NCI-H2196 treated with DMSO at 0.1 percent for 48 hours (cell line): ENCODE measurements around the gene OSTC.

ENCODE experiments used
- DNase-seq: peaks from one replicate; lab custom pipeline; 2025; ENCODE audit not compliant: unreplicated experiment; lab: John Stamatoyannopoulos, UW

The OSTC gene

GRCh38 chr4:108650212-108651013 is at the start of gene OSTC:
Gene OSTC, plus strand, starts transcription at chr4:108650599. Its CDS starts 57 bp downstream, at chr4:108650656.
- peak; percentile 75 for DNase-seq

GRCh38 chr4:108601106-108601505 is 49.3 kb upstream of the OSTC start:
- DNase-seq: no peak

GRCh38 chr4:108601532-108601931 is 48.9 kb upstream of the OSTC start:
- no peak for DNase-seq

DNA sequence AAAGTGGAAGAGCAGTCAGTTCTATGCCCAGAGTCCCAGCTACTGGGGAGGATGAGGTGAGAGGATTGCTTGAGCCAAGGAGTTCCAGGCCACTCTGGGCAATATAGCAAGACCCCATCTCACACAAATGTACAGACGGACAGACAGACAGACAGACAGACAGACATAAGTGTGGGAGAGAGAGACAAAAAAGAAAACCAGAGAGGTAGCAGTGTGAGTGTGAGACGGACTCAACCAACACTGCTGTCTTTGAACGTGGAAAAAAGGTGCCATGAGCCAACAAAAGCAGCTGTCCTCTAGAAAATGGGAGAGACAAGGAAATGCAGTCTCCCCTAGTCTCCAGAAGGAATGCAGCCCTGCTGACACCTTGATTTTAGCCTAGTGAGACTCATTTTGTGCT is 48.2 kb upstream of the OSTC start:
- no peak for DNase-seq

DNA sequence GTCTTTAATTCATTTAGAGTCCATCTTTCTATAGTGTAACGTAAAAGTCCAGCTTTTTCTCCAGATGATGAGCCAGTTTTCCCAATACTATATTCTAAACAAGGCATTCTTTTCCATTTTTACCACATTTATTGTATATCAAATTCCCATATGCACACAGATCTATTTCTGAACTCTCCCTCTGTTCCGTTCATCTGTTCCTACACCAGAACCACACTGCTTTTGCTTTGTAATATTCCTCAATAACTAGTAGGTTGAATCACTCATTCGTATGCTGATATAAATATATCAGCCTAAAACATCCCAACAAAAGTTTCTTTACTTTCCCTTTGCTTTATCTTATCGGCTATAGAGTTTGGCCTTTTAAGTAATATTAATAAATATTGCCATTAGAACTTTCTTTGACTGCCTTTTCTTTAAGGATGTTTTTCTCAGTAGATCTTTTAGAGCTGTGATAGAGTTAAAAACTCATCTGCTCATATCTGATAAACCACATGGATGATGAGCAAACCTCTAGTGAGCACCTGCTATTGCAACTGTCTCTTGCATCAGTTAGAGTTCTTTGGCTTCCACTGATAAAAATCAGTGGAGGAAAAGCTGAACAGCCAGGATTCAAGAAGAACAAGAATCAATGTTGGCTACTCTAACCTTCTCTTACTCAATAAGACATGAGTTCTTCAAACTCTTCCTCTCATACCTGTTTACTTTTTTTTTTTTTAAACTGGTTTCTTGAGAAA is 43.2 kb upstream of the OSTC start:
- DNase-seq: no peak

DNA sequence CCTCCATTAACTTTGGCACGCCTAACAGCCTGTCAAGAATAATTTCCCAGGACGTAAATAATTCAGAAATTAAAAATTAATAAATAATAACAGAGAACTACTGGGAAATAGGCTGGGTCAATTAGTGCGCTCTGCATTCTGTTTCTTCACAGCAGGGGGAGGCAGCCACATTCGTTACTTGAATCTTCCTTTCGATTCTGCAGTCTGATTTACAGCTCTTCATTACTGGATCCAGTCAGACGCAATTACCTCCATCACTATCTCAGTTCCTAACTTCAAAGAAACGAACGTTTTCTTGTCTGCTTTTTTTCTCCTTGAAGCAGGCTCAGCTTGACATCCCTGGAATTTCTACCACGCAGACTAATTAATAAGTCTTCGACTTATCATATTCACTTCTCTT is 39.0 kb upstream of the OSTC start:
- DNase-seq: no peak

- DNase-seq: no peak
Observed at GRCh38 chr4:108612365-108612764, 38.0 kb upstream of the OSTC start.

- no peak for DNase-seq
Observed at GRCh38 chr4:108619372-108620100, 30.9 kb upstream of the OSTC start.

DNA sequence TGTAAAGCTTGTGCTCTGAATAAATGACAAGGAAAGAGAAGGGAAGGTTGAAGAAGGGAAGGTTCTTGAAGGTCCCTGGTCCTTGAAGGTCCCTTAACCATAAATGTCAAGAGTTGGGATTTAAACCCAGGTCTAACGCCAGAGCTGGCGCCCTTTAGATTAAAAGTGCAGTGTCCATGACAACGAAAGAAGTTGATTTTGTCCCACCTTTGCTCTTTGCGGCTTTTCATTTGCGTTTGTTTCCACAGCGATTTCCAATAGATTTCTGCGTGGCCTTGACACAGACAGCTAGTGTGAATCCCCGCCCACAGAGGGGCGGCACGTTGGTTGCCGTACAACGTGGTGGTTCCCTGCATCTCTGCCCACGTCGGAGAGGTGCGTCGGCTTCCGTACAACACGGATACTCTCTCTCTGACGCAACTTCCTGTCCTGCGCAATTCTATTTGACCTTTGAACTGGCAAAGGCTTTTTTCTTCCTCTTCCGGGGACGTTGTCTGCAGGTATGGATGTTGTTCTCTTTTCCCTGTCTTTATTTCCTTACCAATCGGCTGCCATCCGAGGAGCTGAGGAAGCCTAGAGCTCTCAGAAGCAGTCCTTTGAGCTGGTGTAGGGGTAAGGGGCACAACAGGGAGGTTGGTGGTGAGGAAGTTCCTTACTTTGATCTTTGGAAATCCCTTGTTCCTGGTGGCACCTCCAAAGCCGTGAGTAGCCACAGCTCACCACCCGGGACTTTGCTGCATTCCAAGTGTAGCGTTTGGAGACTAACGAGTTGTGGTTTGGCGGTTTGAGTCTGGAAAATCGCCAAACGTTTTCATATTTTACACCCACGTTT is 30.1 kb upstream of the OSTC start, which contains the start of gene RPL34:
RPL34 (plus strand) TSS at position 476 of the 832 bp plus-strand sequence. CDS start 1,384 bp downstream, outside the sequence.
- peak; percentile 71 for DNase-seq

DNA sequence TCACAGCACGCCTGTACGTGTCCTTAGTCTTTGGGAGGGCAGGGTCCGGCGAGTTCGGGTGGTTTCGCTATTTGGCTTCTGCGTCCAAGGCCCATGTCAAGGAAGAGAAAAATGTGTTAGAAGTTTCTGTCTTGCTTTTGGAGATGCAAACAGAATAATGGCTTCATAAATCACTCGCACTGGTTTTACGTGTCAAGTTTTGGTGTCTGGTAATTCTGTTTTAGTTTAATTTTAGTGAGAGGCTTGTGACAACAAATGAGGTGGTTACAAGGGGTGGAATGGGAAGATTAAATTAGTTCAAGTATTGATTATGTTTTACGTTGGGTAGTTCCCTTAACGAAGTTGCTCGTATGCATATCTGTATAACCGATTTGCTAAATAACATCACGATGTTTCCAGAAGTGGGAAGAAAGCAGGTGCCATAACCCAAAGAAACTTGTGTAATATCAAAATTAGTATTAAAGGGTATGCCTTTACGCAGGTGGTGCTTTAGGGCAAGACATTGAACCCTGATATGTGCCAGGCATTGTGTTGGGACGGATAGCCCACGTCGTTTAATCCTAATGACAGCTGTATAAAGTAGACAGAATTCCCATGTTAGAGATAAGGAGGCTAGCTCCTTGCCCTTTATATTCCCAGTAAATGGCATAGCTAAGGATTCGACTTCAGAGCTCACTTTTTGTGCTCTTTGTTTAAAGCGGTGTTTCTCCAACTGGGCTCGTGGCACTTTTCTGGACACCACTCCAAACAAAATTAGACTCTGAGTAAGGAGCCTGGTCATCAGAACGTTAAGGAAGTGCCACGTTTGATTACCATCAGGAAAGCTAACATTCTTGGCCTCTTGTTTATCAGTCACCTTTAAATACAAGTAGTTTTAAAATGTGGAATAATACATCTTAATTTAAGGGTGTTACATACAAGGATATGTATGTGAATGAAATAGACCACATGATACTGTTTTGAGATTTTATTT is 29.2 kb upstream of the OSTC start:
- no peak for DNase-seq

DNA sequence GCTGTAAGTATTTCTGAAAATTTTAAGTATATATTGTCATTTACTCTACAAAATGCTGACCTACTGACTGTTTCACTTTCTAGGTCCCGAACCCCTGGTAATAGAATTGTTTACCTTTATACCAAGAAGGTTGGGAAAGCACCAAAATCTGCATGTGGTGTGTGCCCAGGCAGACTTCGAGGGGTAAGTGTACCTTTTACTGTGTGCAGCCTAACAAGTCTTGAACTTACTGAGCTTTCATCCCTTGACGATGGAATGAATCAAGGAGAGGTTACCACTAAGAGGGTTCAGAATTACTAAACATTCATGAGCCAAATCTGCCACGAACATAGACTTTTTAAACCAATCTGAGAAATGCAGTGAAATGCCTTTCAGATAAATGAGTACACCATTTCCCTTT is 28.4 kb upstream of the OSTC start:
- no peak for DNase-seq

GRCh38 chr4:108622828-108623227 is 27.6 kb upstream of the OSTC start:
- DNase-seq: no peak

- DNase-seq: no peak
Observed at GRCh38 chr4:108624263-108625056, 25.9 kb upstream of the OSTC start.

- DNase-seq: no peak
Observed at GRCh38 chr4:108626056-108626455, 24.3 kb upstream of the OSTC start.

DNA sequence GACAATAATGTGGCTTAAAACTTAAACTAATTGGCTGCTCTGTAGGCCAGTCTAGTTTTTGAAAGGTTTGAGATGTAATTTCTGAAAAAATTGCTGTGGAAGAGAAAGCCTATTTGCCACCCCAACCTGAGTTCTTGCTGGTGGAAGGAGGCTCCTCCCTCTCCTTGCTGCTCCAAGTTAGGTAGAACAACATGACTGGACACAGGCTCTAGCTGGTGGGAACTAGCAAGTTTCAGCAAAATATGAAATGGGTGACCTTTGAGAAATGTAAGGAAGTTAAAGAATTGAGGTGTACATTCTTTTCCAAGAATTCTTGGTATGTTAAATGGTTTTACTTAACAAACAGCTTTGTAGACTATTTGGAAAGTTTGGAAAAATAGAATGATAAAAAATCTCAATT is 22.0 kb upstream of the OSTC start:
- DNase-seq: no peak

DNA sequence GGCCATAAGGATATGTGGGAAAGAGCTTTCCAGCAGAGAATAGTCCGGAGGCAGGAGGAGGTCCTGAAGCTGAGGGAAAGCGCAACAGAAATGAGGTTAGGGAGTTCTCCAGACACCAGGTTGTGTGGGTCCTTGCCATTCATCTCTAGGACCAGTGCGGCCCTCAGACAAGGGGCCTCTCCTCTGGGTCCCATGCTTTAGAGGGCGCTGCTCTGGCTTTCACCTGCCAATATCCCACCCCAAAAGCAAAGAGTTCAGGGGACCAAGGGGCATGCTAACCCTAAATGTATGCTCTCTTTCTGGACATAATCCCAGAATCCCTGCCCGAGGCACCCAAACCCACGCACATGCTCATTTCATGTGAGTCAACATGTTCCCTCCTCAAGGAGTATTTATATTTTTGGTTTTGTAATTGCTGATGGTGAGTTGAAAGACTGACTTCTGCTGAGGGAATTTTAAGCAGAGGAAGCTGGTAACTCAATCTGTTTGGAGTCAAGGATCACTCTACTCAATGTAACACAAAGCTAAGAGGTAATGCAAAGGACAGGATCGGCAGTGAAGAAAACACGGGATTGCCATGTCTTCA is 15.2 kb upstream of the OSTC start:
- no peak for DNase-seq

DNA sequence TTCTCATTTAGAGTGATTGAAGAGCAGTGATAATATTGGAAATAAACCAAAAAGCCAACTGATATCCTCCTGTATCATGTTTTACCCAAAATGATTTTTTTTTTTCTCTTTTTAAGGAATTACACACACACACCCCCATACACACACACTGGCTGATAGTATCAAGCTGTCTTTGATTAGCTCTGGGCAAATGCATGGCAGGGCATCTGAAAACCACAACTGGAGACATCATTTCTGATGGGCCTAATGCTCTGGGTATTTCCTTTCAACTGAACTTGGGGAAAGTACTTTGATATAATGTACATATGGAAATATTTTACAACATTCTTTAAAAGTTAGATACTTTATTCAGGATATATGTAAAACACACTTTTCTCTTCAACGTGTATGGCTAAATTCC is 14.2 kb upstream of the OSTC start:
- no peak for DNase-seq

DNA sequence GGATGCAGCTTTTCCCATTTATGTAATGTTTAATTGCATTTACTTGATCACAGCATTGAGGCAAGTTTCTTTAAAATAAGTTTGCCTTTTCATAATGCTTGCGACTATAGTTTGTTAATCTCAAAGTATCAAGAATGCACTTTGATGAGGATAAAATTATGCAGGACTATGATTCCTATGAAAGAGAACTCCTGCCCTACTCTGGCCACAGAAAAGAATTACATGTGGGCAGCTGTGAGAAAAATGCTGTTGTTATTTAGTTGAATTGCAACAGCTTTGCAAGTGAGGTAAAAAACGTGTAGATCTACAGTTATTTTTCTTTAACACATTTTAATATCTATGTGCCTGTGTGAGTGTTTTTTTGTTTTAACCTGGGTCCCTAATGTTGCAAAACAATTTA is 12.5 kb upstream of the OSTC start:
- DNase-seq: no peak
